Left ventricle myocardium superior (tissue), 1 donor: Measurements from ENCODE around the gene ARL8A. TPM values are rescaled to one million over a fixed set of nuclear protein-coding genes. Genes with fewer than 3 reads are reported as not detected.

Experiments
- ATAC-seq: fragments of 200-7000 bp; cut with Tn5 transposase; one replicate; pipeline ENCODE4 v1.9.1; 2020; ENCODE audit warnings: mild to moderate bottlenecking, moderate library complexity
- DNase-seq: peaks from one replicate; pipeline ENCODE4 v3.0.0-alpha.2; 2020
- intact Hi-C: fragments of 100-400 bp; cut with micrococcal nuclease; formaldehyde crosslinking; loops from one replicate; pipeline ENCODE4 v1.11.0; 2022
- total RNA-seq: library from RNA; stranded (reverse); fragmentation: NEBNext Ultra II Directional; extraction: Animal tissue kit (Norgen Biotek cat#: 25700); gene quantifications from one replicate; pipeline ENCODE4 v1.2.1, GENCODE V29; 2021
- donor health status: DM: no; HTN: yes; CAD: no; lungs with severe emphysema.

Gene ARL8A
- total RNA-seq, 1 donor from 2014 or later, result 65.1 TPM

DNA sequence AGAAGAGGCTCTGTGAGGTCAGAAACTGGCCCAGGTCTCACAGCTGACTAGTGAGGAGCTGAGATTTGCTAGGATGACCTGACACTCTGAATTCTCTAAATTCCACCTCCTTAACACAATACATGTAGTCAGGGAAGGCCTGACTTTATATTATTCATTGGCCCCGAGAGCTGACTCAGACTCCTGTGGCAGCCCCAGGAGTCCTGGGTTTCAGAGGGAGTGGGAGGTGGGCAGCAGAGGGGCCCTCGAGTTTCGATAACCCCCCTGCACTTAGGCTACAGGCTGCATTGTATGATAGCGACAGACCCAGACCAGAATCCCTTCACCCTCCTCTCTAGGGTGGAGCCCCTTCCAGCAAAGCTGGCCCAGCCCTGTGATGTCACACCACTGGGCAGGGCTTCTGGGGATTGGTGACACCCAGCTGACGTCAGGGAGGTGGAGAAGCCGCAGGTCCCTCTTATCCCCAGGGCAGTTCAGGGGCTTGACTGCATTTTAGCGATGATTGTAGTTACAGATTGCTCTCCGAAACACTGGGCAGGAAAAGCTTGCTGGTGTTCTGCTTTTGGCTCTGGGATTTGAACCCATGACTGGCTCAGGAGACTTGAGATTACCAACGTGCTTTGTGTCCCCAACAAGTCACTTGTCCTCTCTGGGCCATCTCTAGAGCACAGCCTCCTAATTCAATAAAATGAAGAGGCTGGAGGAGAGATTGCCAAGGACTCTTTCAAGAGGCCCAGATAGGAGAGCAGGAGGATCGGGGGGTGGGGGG, 38.8 kb downstream of the ARL8A start:
- DNase-seq (no peak), ATAC-seq (no peak)
- intact Hi-C loops, result no loop called here

DNA sequence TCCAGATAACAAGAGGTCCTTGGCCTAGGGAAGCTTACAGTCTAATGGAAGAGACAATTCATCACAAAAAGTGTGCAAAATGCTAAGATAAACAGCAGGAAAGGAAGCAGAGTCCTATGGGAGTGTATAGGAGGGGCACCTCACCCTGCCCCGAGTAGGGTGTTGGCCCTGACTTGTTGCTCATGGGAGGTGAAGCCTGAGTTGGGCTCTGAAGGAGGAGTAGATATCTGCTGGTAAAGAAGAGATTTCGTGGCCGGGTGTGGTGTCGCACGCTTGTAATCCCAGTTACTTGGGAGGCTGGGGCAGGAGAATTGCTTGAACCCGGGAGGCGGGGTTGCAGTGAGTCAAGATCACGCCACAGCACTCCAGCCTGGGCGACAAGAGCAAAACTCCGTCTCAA, 40.5 kb downstream of the ARL8A start:
- intact Hi-C loops, result no loop called here
- DNase-seq (no peak), ATAC-seq (no peak)

DNA sequence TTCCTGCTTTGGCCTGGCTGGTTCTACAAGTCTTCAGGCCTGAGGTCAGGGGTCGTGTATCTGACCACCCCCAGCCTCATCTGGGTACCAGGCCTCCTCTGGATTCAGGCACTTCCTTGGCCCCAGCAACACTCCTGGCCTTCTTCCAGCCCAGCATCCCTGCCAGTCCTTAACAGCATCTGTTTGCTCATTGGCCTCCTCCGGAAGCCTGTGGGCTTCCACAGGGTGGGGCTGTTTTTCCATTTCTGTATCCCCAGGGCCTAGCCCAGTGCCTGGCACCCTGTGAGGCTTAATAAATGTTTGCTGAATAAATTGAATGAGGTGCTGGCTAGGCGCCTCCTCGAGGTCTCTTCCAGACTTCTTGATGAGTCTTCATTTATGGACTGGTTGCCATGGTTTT, 43.4 kb downstream of the ARL8A start:
- ATAC-seq (no peak), DNase-seq (no peak)
- intact Hi-C loops, result no loop called here

DNA sequence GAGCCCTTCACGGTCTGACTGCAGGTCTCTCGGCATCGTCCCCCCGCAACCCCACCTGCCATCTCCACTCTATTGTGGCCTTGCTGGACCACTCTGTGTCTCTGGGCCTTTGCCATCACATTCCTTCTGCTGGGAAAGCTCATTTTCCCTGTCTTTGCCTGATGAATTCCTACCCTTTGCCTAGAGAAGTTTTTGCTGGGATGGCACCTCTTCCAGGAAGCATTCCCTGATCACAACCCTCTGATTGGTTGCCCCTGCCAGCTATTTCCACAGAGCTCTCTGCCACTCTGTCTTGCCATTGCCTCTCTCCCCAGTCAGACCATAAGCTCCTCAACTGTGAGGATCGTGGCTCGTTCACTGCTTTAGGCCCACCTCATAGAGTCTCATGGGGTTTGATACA, 50.7 kb downstream of the ARL8A start:
- intact Hi-C loops, result no loop called here
- ATAC-seq (no peak), DNase-seq (no peak)

DNA sequence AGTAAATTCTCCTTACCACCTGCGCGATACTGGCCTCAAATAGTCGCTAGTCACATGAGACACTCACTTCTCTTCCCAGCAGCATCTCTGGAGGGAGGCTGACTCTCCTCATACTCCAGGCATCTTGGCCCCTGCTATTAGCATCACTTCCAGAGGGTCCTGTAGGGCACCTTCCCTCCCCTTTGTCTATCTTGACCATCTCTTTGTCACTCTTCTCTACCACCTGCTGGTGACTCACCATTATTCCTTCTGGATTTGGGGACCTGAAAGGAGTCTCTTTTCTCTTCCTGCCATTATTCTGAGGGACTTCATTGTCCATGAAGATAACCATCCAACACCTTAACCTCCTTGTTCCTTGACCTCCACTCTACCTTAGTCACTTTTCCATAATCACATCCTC, 53.5 kb downstream of the ARL8A start:
- intact Hi-C loops, result no loop called here
- ATAC-seq (no peak), DNase-seq (no peak)

DNA sequence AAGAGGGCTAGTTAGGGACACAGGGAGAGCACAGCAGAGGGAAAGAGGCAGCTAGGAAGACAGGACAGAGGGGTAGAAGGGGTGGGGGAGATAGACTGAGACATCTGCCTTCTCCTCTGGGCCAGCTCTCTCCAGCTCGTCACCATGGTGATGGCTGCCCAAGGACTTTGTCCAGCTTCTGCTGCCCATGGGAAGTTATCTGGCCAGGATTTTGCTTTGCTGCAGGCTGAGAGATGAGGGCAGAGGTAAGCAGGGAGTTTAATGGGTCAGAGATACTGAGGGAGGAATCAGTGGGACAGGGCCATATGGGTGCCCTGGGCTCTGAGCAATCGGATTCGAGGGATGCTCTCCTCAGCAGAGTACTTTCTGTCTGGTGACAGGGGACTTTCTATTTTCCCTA, 56.3 kb downstream of the ARL8A start:
- ATAC-seq (no peak), DNase-seq (no peak)
- intact Hi-C loops, result no loop called here

DNA sequence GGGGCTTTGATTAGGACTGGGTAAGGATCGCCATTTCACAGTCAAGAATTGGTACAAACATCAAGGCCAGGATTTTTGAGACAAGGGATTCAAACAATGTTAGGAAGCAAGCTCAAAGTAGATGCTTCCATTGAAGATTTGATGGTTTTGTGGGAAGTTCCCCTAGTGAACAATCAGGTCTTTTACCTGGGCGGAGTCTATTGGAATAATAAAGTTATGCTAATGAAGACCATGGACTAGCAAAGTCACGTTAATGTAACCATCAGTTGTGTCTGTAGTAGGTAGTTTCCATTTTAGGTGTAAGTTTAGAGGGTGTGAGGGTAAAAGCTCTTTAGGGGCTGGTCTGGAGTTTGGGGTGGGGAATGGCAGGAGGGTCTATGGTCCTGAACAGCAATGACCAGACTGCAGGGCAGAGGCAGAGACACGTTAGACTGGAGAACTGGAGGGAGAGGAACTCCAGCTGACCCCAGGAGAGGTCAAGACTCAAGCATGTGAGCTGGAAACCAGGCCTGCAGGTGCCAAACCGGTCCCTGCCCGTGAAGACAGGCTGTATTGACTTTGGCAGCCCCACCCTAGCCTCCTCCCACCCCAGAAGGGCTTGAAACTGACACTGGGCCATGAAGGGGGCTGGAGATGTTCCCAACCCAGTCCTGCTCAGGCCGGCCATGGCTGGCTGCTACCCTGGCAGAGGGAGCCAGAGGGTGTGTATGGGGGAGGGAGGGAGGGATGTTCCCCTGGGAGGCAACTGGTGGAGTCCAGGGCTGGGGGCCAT, 57.8 kb downstream of the ARL8A start:
- DNase-seq, result peak; percentile 37
- intact Hi-C loops, result no loop called here
- ATAC-seq, result peak; percentile 63

DNA sequence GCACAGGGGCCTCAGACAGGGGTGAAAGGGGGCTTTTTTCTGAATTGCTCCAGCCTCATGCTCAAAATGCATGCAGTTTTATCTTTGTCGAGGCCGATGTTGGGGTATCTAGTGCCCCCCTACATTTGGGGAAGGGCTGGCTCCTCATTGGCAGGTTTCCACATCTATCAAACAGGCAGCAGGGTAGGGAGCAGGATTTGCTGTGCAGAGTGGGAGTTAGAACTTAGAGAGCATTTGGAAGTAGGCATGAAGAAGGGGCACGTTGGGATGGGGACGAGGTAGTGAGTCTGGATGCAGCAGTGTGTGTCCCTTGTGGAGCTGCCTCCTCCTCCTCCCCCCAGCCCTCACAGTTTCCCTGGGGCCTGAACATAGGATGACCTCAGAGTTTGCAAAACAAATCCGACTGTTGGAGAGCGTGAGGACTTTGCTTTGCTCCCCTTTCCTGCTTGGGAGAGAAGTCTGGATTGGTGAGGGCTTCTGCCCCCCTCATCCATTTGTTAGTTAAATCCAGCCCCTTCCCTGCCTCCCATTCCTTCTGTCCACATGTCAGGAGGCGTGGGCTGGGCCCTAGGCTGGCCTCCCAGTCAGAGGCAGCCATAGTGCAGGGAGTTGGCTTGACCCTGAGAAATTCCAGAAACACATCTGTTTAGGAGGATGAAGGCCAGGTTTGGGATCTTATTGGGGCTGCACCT, 58.7 kb downstream of the ARL8A start:
- ATAC-seq (peak; percentile 78), DNase-seq (peak; percentile 40)
- intact Hi-C loops, result no loop called here

DNA sequence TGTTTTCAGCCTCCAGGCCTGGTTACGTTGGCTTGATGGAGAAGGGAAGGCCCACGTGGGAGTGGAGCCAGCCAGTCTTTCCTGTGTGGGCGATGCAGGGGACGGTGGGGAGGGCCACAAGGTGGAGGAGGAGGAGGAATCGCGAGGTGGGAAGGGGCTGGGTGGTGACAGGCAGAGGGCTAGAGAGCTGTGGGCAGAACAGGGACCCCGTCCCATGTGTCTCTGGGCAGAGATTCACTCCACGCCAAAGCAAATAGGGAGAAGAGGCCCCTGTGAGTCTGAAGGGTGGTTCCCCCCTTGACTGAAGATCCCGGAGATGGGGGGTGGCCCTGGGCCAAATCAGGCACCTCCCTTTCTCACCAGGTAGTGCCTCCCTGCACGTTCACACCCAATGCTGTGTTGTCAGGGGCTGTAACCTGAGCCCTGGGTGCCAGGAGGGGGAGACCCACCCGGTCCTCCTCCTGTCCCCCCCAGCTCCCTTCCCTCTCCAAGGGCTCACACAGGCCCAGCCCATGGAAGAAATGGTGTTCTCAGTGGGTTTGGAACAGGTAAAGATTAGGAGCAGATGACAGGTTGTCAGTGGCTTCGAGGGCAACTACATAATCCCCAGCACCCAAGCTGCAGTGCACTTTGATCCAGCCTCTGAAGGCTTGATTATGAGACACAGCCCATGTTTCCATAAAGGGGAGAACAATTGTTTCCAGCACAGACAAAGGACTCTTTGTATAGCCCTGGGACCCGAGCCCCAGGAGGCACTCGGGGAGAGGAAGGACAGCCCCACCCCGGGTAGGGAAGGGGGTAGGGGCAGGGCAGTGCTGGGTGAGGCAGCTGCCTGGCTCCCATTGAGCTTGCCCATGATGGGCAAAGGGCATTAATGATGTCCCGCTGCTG, 59.5 kb downstream of the ARL8A start:
- intact Hi-C loops, result no loop called here
- DNase-seq (no peak), ATAC-seq (peak; percentile 43)

Other genes with a start within 250 kb of the ARL8A start
- gene LMOD1, start 198.2 kb downstream of the ARL8A start, total RNA-seq, result 8.0 TPM
- 79.0 TPM for gene TIMM17A, start 189.2 kb downstream of the ARL8A start, total RNA-seq
- 11.6 TPM for gene RNPEP, start 162.1 kb downstream of the ARL8A start, total RNA-seq
- gene ELF3, start 134.2 kb downstream of the ARL8A start, total RNA-seq, result 0.40 TPM
- gene GPR37L1, start 21.8 kb downstream of the ARL8A start, total RNA-seq, result 0.07 TPM
- gene PTPN7, start 15.9 kb upstream of the ARL8A start, total RNA-seq, result 0.92 TPM
- gene LGR6, start 49.1 kb upstream of the ARL8A start, total RNA-seq, result 2.9 TPM
- 13.0 TPM for gene UBE2T, start 197.2 kb upstream of the ARL8A start, total RNA-seq
- gene PPP1R12B, start 204.0 kb upstream of the ARL8A start, total RNA-seq, result 667 TPM